SKM-1 treated with dmso at 0.1 percent for 144 hours (cell line): ENCODE measurements around the gene TNS2.
A peak's percentile ranks its signal among the peaks of the same experiment; 100 is the strongest.

Source experiments
- DNase-seq: peaks from one replicate; lab custom pipeline; 2025; ENCODE audit not compliant: unreplicated experiment; lab: John Stamatoyannopoulos, UW

TNS2 gene

GRCh38 chr12:53067993-53068770 lies 18.3 kb downstream of the TNS2 start:
- no peak for DNase-seq

DNA sequence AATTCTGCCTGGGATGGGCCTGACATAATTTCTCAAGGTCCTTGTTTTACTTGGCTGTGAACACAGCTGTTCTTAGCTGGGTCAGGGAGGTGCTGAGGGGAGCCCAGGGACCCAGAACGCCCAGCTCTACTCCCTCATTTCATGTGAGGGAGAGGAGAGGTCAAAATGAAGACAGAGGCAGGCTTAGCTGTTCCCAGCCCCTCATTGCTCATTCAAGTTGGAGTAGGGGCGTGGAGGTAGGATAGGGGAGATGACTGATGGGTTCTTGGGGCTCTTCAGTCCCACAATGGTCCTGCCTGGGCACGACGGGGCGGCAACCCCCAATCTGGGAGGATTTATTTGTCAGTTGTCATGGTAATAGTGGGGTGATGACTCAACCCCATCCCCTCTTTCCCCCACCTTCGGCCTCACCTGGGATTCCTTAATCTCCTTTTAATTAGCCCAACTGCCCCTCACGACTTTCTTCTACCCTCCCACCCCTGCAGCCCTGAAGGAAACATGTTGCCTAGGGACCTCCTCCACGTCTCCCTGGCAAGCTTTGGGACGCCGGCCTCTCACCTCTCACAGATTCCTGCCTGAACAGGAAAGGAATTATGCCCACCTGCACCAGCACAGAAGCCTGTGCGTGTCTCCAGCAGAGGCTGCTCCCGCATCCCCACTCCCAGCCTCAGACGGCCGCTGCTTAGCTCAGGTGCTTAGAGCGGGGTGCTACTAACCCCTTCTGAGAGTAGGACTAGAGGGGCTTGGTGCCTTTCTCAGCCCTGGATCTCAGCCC lies 19.1 kb downstream of the TNS2 start:
- no peak for DNase-seq

DNA sequence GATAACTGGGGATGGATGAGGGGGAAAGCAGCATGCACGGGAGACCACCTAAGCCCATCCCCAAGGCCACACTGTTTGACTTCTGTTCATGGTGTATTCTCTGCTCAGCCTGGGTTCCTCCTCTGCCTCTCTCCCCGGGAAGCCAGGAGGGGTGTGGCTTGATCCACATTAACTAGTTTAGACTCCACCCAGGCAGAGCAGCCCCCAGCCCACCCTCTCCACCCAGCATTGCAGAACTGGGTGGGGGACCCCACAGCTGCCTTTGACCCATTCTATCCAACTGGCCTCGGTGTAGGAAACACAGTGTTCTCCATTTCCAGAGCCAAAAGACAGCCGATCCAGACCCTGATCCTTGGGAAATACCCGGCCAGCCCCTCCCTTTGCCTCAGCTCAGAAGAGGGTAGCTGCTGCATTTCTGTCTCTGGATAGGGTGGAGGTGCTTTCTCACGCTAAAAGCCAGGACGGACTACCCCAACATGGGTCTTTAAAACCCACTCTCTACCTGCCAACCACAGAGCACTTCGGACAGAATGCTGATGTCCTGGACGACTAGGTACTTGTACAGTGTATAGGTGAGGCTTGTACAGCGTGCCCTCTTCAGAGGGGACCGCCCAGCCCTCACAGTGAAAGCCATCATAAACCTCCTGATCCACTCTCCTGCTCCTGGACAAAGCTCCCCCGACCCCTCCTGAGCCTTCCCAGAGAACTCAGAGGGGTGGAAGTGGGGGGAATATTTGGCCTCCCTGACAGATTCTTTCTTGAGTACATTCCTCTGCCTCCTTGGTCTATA lies 20.0 kb downstream of the TNS2 start:
- DNase-seq, result no peak

- DNase-seq, result no peak
Measured at GRCh38 chr12:53070877-53071492, 21.1 kb downstream of the TNS2 start.

DNA sequence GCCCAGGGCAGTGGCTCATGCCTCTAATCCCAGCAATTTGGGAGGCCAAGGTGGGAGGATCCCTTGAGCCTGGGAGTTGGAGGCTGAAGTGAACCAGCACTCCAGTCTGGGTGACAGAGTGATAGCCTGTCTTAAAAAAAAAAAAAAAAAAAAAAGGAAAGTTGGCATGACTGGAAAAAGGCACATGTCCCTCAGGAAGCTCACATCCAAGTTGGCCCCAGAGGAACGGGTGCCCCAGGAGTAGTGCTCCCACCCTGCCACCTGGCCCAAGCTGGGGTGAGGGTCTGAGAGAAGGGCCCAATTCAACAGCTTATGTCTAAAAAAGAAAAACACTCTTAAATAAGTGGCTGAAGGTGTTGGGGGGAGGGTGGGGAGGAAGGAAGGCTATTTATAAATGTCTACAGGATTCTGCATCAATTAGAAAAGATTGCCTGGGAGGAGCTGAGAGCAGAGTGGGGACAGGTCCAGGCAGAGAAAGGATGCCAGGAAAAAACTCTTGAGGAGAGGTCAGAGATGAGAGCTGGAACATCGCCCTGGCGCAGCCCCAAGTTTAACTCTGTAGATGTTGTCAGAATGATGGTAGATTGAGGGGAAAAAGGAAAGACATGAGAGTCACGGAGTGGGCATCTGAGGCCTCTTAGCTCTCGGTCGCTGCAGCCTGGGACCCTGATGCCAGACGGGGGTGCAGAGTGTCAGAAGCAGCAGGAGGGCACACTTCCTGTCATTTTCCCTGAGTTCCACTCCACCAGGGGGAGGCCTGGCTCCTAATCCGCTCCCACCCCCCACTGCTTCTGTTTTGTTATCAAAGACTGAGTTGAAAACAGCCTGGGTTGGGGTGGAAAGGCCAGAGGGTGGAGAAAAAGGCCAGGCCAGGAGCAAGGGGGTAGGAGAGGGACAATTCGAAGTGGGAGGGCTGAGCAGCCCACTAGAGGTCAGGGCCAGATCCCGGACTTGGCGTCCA lies 22.0 kb downstream of the TNS2 start:
- no peak for DNase-seq

DNA sequence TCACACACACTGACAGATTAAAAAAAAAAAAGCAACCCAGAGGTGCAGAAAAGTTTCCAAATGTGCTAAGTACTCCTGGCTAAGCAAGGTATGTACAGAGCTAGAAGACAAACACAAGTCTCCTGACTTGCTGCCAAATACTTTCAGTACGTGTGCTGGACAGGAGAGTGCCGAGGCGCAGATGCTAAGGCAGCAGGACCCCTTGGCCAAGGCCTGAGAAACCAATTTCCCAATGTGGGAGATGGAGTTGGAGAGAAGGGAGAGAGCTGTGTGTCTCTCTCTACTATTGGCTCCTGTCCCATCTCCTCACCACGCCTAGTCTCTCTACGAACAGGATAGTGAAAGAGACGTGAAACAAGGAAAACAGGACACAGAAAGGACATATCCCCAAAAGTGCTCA lies 24.0 kb downstream of the TNS2 start:
- DNase-seq, result no peak

DNA sequence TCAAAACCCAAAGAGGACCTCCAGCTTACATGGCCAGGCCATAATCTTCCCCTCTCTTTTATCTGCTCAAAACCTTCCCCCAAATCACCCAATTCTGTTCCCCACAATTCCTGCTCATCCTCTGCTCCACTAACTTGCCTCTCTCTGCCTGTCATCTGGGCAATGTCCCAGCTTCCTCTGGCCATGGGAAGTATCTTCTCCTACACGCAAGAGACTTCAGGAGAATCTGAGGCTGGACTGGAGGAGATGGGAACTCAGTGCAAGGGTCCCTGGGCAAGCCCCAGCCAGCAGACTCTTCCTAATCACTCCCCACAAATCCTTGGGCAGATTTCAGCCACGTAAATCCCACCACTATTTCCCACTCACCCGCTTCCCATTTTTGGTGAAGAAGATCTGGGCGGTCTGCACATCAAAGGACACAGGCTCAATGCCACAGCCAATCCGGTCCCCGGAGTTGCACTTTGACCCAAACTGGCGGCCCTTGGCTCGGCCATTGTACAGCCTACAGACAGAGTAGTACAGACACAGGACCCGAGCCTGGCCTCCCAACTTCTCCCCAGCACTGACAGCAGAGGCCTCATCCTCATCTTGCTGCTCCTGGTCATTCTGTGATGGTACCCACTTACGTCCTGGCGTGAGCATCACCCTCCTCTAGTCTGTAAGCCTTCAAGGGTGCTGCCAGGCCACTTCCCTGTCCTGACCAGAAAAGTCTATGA lies 24.6 kb downstream of the TNS2 start:
- DNase-seq, result no peak

DNA sequence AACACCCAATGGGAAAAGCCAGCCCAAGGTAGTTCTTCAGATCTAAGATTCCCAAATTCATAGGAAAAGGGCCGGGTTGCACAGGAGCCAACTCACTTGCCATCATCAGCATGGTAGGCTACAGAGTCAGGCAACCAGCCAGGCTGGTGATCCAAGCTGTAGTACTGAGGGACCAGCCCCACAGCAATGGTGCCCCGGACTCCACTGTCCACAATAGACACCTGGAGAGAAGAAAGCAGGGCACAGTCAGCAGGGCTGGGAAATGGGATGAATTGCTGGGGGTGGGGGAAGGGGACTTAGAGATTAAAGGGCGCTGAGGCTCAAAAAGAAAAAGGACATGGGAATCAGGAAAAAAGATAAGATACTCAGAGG lies 25.1 kb downstream of the TNS2 start:
- no peak for DNase-seq

- DNase-seq, result no peak
Measured at GRCh38 chr12:53076461-53076860, 26.6 kb downstream of the TNS2 start.

DNA sequence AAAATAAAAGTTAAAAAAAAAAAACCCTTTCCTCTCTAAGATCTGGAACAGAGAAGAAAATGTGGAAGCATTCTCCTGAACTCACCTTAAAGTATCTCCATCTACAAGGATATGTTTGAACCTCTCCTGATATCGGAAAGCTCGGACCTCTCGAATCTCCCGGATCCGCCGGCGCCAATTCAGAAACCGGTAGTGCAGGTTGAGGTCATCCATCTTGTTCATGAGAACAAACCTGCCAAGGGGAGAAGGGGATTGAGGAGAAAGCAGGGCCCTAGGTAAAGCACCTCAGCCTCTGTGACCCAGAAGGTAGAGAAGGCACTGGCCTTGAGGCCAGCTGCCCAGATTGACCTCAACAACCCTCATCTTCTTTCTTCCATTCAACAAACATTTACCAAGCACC lies 27.2 kb downstream of the TNS2 start:
- no peak for DNase-seq

- no peak for DNase-seq
Measured at GRCh38 chr12:53078425-53079225, 28.8 kb downstream of the TNS2 start.

- peak; percentile 71 for DNase-seq
Measured at GRCh38 chr12:53079226-53080117, 29.6 kb downstream of the TNS2 start, which contains the start of gene SPRYD3. Gene SPRYD3, minus strand, starts transcription at chr12:53079390. Its CDS starts 57 bp downstream, at chr12:53079333.

DNA sequence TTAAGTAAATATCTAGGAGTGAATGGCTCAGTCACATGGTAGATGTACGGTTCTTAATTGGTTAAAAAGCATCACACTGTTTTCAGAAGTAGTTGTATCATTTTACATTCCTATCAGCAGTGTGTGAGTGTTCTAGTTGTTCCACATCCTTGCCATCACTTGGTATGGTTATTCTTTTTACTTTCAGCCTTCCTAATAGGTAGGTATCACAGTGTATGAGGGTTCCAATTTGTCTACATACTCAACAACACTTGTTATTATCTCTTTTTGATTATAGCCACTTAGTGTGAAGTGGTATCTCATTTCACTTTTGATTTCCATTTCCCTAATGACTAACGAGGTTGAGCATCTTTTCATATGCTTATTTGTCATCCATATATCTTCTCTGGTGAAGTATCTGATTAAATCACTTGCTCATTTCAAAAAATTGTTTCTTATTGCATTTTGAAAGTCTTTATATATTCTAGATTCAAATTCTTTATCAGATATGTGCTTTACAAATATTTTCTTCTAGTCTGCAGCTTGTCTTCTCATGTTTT lies 32.8 kb downstream of the TNS2 start:
- no peak for DNase-seq

DNA sequence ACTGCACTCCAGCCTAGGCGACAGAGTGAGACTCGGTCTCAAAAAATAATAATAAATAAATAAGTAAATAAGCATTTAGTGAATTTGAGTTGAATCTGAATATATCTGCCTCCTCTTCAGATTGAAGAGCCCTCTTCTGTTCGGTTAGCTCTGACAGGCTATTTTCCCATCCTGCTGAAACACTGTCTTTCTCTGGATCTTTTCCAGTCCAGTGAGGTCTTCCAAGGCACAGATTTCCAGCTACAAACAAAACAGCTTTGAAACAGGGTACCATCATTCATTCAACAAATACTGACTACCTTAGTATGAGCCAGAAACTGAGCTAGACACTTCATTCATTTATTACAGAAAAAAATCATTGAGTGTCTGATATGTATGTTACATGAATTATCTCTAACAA lies 36.5 kb downstream of the TNS2 start:
- DNase-seq, result no peak

GRCh38 chr12:53090105-53090504 lies 40.2 kb downstream of the TNS2 start:
- DNase-seq, result no peak

GRCh38 chr12:53090554-53090953 lies 40.7 kb downstream of the TNS2 start:
- no peak for DNase-seq

- no peak for DNase-seq
Measured at GRCh38 chr12:53091756-53092155, 41.9 kb downstream of the TNS2 start.
